ENCODE measurements around the gene PLA2G6. TPM values are rescaled to one million over a fixed set of nuclear protein-coding genes. Genes with fewer than 3 reads are reported as not detected.

Gene PLA2G6
- total RNA-seq, 1 experiment from 2014 or later, result 29.9 TPM

DNA sequence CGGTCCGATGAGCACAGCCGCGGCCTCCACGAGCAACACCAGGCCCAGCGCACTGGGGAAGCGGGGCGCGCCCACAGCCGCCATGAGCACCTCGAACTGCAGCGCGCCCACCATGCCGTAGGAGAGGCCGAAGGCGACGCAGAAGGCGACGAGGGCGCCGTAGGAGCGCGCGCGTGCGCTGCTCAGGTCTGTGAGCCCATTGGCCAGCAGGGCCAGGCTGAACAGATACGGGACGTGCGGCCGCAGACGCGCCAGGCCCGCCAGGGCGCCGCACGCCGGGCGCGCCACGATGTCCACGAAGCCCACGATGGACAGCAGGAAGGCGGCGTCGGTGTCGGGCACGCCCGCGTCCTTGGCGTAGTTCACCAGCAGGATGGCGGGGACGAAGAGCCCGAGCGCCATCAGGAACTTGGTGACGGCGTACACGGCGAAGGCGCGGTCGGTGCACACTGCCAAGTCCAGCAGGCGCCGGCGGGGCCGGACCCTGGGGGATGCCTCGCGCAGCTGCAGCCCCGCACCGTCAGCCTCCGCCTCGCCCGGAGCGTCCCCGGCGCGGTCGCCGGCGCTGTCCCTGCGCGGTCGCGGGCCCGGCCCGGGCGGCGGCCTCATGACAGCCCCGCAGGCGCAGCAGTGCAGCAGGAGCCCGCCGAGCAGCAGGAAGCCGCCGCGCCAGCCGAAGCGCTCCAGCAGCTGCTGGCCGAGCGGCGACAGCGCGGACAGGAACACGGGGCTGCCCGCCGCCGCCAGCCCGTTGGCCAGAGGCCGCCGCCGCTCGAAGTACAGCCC is 100.6 kb downstream of the PLA2G6 start (continued):
- TF ChIP-seq TEAD4 (CRISPR knock-in tag; IDR thresholded peaks at IDR 0.05) (peak; percentile 95), ATF2 (CRISPR knock-in tag; IDR thresholded peaks at IDR 0.05; ENCODE audit: borderline replicate concordance, low read depth) (peak; percentile 94), JUN (CRISPR knock-in tag; IDR thresholded peaks at IDR 0.05) (peak; percentile 92), ZNF423 (CRISPR knock-in tag; IDR thresholded peaks at IDR 0.05) (no peak), CREM (CRISPR knock-in tag; IDR thresholded peaks at IDR 0.05) (peak; percentile 76; the same call in 1 of the 2 replicates), ZNF671 (CRISPR knock-in tag; IDR thresholded peaks at IDR 0.05) (no peak), SOX15 (CRISPR knock-in tag; IDR thresholded peaks at IDR 0.05) (no peak), NFYB (CRISPR knock-in tag; conservative IDR thresholded peaks at IDR 0.05; ENCODE audit: low read depth) (peak; percentile 74), MLX (CRISPR knock-in tag; IDR thresholded peaks at IDR 0.05) (0 out of 2 replicates have a peak, but pooled peaks have one; percentile 65), ZBTB21 (CRISPR knock-in tag; IDR thresholded peaks at IDR 0.05; ENCODE audit: borderline replicate concordance) (peak; percentile 83), PRDM15 (CRISPR knock-in tag; IDR thresholded peaks at IDR 0.05) (peak; percentile 77), PREB (CRISPR knock-in tag; IDR thresholded peaks at IDR 0.05; ENCODE audit: borderline replicate concordance) (no peak), ATF1 (CRISPR knock-in tag; IDR thresholded peaks at IDR 0.05) (peak; percentile 80; the same call in 1 of the 2 replicates), ATF3 (CRISPR knock-in tag; conservative IDR thresholded peaks at IDR 0.05) (no peak; the same call in 1 of the 2 replicates)
- TF ChIP-seq, protein P1, sequence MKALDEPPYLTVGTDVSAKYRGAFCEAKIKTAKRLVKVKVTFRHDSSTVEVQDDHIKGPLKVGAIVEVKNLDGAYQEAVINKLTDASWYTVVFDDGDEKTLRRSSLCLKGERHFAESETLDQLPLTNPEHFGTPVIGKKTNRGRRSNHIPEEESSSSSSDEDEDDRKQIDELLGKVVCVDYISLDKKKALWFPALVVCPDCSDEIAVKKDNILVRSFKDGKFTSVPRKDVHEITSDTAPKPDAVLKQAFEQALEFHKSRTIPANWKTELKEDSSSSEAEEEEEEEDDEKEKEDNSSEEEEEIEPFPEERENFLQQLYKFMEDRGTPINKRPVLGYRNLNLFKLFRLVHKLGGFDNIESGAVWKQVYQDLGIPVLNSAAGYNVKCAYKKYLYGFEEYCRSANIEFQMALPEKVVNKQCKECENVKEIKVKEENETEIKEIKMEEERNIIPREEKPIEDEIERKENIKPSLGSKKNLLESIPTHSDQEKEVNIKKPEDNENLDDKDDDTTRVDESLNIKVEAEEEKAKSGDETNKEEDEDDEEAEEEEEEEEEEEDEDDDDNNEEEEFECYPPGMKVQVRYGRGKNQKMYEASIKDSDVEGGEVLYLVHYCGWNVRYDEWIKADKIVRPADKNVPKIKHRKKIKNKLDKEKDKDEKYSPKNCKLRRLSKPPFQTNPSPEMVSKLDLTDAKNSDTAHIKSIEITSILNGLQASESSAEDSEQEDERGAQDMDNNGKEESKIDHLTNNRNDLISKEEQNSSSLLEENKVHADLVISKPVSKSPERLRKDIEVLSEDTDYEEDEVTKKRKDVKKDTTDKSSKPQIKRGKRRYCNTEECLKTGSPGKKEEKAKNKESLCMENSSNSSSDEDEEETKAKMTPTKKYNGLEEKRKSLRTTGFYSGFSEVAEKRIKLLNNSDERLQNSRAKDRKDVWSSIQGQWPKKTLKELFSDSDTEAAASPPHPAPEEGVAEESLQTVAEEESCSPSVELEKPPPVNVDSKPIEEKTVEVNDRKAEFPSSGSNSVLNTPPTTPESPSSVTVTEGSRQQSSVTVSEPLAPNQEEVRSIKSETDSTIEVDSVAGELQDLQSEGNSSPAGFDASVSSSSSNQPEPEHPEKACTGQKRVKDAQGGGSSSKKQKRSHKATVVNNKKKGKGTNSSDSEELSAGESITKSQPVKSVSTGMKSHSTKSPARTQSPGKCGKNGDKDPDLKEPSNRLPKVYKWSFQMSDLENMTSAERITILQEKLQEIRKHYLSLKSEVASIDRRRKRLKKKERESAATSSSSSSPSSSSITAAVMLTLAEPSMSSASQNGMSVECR (CRISPR knock-in tag; IDR thresholded peaks at IDR 0.05; ENCODE audit: borderline replicate concordance), result peak; percentile 95
- TF ChIP-seq, protein P2, sequence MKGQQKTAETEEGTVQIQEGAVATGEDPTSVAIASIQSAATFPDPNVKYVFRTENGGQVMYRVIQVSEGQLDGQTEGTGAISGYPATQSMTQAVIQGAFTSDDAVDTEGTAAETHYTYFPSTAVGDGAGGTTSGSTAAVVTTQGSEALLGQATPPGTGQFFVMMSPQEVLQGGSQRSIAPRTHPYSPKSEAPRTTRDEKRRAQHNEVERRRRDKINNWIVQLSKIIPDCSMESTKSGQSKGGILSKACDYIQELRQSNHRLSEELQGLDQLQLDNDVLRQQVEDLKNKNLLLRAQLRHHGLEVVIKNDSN (CRISPR knock-in tag; IDR thresholded peaks at IDR 0.05), result peak; percentile 72
- TF ChIP-seq, protein P3, sequence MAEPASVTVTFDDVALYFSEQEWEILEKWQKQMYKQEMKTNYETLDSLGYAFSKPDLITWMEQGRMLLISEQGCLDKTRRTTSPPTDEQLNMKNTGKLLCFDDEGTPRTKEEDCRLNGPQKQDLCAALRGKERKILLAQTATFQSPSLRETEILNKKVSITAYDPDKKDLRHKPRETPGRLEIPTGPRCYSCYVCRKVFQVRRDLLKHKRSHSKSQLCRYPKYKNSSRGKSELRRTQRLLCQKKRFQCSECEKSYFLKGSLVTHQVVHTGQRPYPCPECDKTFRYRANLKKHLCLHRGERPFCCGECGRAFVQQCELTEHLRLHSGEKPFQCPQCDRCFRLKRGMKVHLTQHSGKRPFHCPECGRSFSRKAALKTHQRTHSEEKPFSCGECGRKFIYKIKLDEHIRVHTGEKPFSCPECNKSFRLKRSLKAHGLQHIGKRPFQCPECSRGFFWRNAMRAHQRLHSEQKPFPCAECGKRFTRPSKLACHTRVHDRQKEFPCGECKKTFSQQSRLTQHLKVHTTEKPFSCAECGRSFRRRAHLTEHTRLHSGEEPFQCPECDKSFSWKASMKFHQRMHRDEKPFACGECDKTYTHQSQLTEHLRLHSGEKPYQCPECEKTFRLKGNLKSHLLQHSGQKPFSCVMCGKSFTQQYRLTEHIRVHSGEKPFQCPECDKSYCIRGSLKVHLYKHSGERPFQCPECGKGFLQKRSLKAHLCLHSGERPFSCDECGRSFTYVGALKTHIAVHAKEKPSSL (CRISPR knock-in tag; conservative IDR thresholded peaks at IDR 0.05), result no peak
- TF ChIP-seq, protein P4, sequence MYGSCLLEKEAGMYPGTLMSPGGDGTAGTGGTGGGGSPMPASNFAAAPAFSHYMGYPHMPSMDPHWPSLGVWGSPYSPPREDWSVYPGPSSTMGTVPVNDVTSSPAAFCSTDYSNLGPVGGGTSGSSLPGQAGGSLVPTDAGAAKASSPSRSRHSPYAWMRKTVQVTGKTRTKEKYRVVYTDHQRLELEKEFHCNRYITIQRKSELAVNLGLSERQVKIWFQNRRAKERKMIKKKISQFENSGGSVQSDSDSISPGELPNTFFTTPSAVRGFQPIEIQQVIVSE (CRISPR knock-in tag; IDR thresholded peaks at IDR 0.05; ENCODE audit: borderline replicate concordance), result no peak
- TF ChIP-seq, protein P5, sequence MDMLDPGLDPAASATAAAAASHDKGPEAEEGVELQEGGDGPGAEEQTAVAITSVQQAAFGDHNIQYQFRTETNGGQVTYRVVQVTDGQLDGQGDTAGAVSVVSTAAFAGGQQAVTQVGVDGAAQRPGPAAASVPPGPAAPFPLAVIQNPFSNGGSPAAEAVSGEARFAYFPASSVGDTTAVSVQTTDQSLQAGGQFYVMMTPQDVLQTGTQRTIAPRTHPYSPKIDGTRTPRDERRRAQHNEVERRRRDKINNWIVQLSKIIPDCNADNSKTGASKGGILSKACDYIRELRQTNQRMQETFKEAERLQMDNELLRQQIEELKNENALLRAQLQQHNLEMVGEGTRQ (CRISPR knock-in tag; IDR thresholded peaks at IDR 0.05), result no peak
